Colonic mucosa (tissue), 4 donors: ENCODE measurements around the gene CALM3. TPM values are rescaled to one million over a fixed set of nuclear protein-coding genes. Genes with fewer than 3 reads are reported as not detected.
A peak's percentile ranks its signal among the peaks of the same experiment; 100 is the strongest.

ENCODE experiments used
- DNase-seq: peaks from one replicate; pipeline ENCODE4 v3.0.0-alpha.2; 2020
- H3K27ac ChIP-seq: fragments of 200-600 bp; one replicate; pipeline ENCODE4 v1.8.0; 2021
- H3K27me3 ChIP-seq: fragments of 200-600 bp; one replicate; pipeline ENCODE4 v1.8.0; 2021
- H3K36me3 ChIP-seq: fragments of 200-600 bp; one replicate; pipeline ENCODE4 v1.8.0; 2021
- H3K4me1 ChIP-seq: fragments of 200-600 bp; one replicate; pipeline ENCODE4 v1.8.0; 2021; ENCODE audit warnings: mild to moderate bottlenecking
- H3K4me3 ChIP-seq: fragments of 200-600 bp; one replicate; pipeline ENCODE4 v1.8.0; 2021
- H3K9ac ChIP-seq, 2 donors: one replicate each; pipeline ENCODE4 v1.7.0; 2013; ENCODE audit warnings: control low read depth in 2 of 2, low read depth in 2 of 2, low read length in 2 of 2
- H3K9me3 ChIP-seq: fragments of 200-600 bp; one replicate; pipeline ENCODE4 v1.8.0; 2021
- intact Hi-C: fragments of 100-400 bp; cut with DNase I; formaldehyde crosslinking; loops from one replicate; pipeline ENCODE4 v1.14.1; 2022
- total RNA-seq, 2 donors: library from RNA; stranded (reverse); fragmentation: NEBNext Ultra II Directional in 1 of 2; extraction: Animal tissue kit (Norgen Biotek cat#: 25700) in 1 of 2; gene quantifications; one replicate each; pipeline ENCODE4 v1.2.1, GENCODE V29; 2021
- TF ChIP-seq, protein P1 (sequence below): fragments of 200-600 bp; IDR thresholded peaks from one replicate; pipeline ENCODE4 v1.8.0; 2022; ENCODE audit warnings: antibody characterized with exemption, mild to moderate bottlenecking
- donor health status: healthy.
- donor health status: DM: no; HTN: no; CAD: no.
- donor health status: DM: no; HTN: no; CAD: no.

The CALM3 gene
- total RNA-seq, 2 donors from 2014 or later, result 309 to 444 TPM

- peak; percentile 10 for DNase-seq
- TF ChIP-seq, protein P1, sequence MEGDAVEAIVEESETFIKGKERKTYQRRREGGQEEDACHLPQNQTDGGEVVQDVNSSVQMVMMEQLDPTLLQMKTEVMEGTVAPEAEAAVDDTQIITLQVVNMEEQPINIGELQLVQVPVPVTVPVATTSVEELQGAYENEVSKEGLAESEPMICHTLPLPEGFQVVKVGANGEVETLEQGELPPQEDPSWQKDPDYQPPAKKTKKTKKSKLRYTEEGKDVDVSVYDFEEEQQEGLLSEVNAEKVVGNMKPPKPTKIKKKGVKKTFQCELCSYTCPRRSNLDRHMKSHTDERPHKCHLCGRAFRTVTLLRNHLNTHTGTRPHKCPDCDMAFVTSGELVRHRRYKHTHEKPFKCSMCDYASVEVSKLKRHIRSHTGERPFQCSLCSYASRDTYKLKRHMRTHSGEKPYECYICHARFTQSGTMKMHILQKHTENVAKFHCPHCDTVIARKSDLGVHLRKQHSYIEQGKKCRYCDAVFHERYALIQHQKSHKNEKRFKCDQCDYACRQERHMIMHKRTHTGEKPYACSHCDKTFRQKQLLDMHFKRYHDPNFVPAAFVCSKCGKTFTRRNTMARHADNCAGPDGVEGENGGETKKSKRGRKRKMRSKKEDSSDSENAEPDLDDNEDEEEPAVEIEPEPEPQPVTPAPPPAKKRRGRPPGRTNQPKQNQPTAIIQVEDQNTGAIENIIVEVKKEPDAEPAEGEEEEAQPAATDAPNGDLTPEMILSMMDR, result no peak
- intact Hi-C loops, result no loop called here
These were observed 7.0 kb downstream of the CALM3 start for GRCh38 chr19:46608178-46608577.

DNA sequence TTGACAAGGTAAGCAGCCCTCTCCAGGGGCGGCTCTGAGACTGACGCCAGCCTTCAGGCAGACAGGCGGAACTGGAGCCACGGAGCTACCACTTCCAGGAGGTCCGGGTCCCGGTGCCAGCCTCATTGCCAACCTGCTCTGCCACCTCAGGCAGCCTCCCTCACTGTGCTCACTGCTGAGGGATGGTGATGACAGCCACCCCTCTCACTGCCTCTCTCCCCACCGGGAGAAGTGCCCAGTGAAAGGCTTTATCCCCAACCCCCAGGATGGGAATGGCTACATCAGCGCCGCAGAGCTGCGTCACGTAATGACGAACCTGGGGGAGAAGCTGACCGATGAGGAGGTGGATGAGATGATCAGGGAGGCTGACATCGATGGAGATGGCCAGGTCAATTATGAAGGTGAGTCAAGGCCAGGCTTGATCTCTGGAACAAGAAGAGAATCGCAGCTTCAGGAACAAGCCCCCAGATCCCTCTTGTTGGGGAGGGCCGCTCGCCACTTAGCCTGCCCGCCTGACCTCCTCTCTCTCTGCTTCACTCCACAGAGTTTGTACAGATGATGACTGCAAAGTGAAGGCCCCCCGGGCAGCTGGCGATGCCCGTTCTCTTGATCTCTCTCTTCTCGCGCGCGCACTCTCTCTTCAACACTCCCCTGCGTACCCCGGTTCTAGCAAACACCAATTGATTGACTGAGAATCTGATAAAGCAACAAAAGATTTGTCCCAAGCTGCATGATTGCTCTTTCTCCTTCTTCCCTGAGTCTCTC lies 7.6 kb downstream of the CALM3 start:
- peaks cover 3% of the 10 kb centered on the region for H3K4me1 ChIP-seq
- intact Hi-C loops, result no loop called here
- no peaks in the 10 kb centered on the region for H3K9me3 ChIP-seq
- DNase-seq, result peak; percentile 12
- H3K4me3 ChIP-seq, result no peak overlapping the region
- TF ChIP-seq, protein P1, result no peak
- no peak overlapping the region for H3K9ac ChIP-seq
- H3K36me3 ChIP-seq, result peaks cover 30% of the 10 kb centered on the region
- H3K27ac ChIP-seq, result no peak overlapping the region
- H3K27me3 ChIP-seq, result no peaks in the 10 kb centered on the region

More at GRCh38 chr19:46608178-46608577, 7.0 kb downstream of the CALM3 start:
- no peak overlapping the region for H3K4me3 ChIP-seq
- H3K9me3 ChIP-seq, result no peaks in the 10 kb centered on the region
- H3K4me1 ChIP-seq, result peaks cover 9% of the 10 kb centered on the region
- no peak overlapping the region for H3K27ac ChIP-seq
- H3K9ac ChIP-seq, result no peak overlapping the region
- peaks cover 30% of the 10 kb centered on the region for H3K36me3 ChIP-seq
- H3K27me3 ChIP-seq, result no peaks in the 10 kb centered on the region

- H3K9ac ChIP-seq, result no peak overlapping the region
- TF ChIP-seq, protein P1, result no peak
- H3K27ac ChIP-seq, result no peak overlapping the region
- no peaks in the 10 kb centered on the region for H3K4me1 ChIP-seq
- no peaks in the 10 kb centered on the region for H3K27me3 ChIP-seq
- H3K9me3 ChIP-seq, result no peaks in the 10 kb centered on the region
- H3K36me3 ChIP-seq, result peaks cover 30% of the 10 kb centered on the region
- DNase-seq, result no peak
- H3K4me3 ChIP-seq, result no peak overlapping the region
- intact Hi-C loops, result no loop called here
These were observed 8.6 kb downstream of the CALM3 start for GRCh38 chr19:46609511-46610412.

GRCh38 chr19:46610413-46610775 lies 9.3 kb downstream of the CALM3 start:
- Histone ChIP-seq H3K4me3 (no peak overlapping the region), H3K9me3 (no peaks in the 10 kb centered on the region), H3K9ac (no peak overlapping the region), H3K27ac (no peak overlapping the region), H3K36me3 (peaks cover 29% of the 10 kb centered on the region), H3K4me1 (no peaks in the 10 kb centered on the region), H3K27me3 (no peaks in the 10 kb centered on the region)
- TF ChIP-seq, protein P1, result no peak
- DNase-seq, result no peak
- intact Hi-C loops, result no loop called here

GRCh38 chr19:46610851-46611770 lies 10.0 kb downstream of the CALM3 start:
- TF ChIP-seq, protein P1, result no peak
- peaks cover 22% of the 10 kb centered on the region for H3K36me3 ChIP-seq
- no peak overlapping the region for H3K27ac ChIP-seq
- intact Hi-C loops, result no loop called here
- DNase-seq, result no peak
- H3K9ac ChIP-seq, result no peak overlapping the region
- no peaks in the 10 kb centered on the region for H3K9me3 ChIP-seq
- H3K4me1 ChIP-seq, result no peaks in the 10 kb centered on the region
- H3K4me3 ChIP-seq, result no peak overlapping the region
- H3K27me3 ChIP-seq, result no peaks in the 10 kb centered on the region
